ENCODE measurements around the gene FIG4. TPM values are rescaled to one million over a fixed set of nuclear protein-coding genes. Genes with fewer than 3 reads are reported as not detected.
"Not testable (repeated sequence)": the region's sequence is repeated elsewhere in the genome, so short reads cannot be mapped to it uniquely, and the experiment has no call there.

Gene FIG4
- total RNA-seq, 1 donor: 23.3 TPM

- DNase-seq (ENCODE audit: low read depth): no peak
- TF ChIP-seq CTCF (IDR thresholded peaks at IDR 0.05; ENCODE audit: insufficient read depth, low read depth, low read length): no peak
- no peak overlapping the region for H3K4me3 ChIP-seq (ENCODE audit: low read depth, low read length)
Measured at GRCh38 chr6:109669811-109670210, 21.3 kb upstream of the FIG4 start.

GRCh38 chr6:109671733-109672132, 19.4 kb upstream of the FIG4 start:
- DNase-seq (ENCODE audit: low read depth): peak; percentile 32
- H3K4me3 ChIP-seq (ENCODE audit: low read depth, low read length): no peak overlapping the region
- TF ChIP-seq CTCF (IDR thresholded peaks at IDR 0.05; ENCODE audit: insufficient read depth, low read depth, low read length): no peak

- DNase-seq (ENCODE audit: low read depth): peak; percentile 22
- no peak overlapping the region for H3K4me3 ChIP-seq (ENCODE audit: low read depth, low read length)
Measured at GRCh38 chr6:109672175-109672574, 18.9 kb upstream of the FIG4 start.

GRCh38 chr6:109672839-109673238, 18.3 kb upstream of the FIG4 start:
- DNase-seq (ENCODE audit: low read depth): no peak
- TF ChIP-seq CTCF (IDR thresholded peaks at IDR 0.05; ENCODE audit: insufficient read depth, low read depth, low read length): no peak
- H3K4me3 ChIP-seq (ENCODE audit: low read depth, low read length): no peak overlapping the region

More at GRCh38 chr6:109672175-109672574, 18.9 kb upstream of the FIG4 start:
- TF ChIP-seq CTCF (IDR thresholded peaks at IDR 0.05; ENCODE audit: insufficient read depth, low read depth, low read length): no peak

GRCh38 chr6:109676724-109677123, 14.4 kb upstream of the FIG4 start:
- no peak for DNase-seq (ENCODE audit: low read depth)
- no peak overlapping the region for H3K4me3 ChIP-seq (ENCODE audit: low read depth, low read length)
- TF ChIP-seq CTCF (IDR thresholded peaks at IDR 0.05; ENCODE audit: insufficient read depth, low read depth, low read length): no peak

GRCh38 chr6:109678240-109678639, 12.9 kb upstream of the FIG4 start:
- no peak overlapping the region for H3K4me3 ChIP-seq (ENCODE audit: low read depth, low read length)
- DNase-seq (ENCODE audit: low read depth): no peak
- TF ChIP-seq CTCF (IDR thresholded peaks at IDR 0.05; ENCODE audit: insufficient read depth, low read depth, low read length): no peak

- DNase-seq (ENCODE audit: low read depth); H3K4me3 ChIP-seq (ENCODE audit: low read depth, low read length): not testable (repeated sequence)
Measured at GRCh38 chr6:109678661-109679505, 12.2 kb upstream of the FIG4 start.
